ENCODE results near the gene PNLIP.
A peak's percentile ranks its signal among the peaks of the same experiment; 100 is the strongest.

The PNLIP gene

DNA sequence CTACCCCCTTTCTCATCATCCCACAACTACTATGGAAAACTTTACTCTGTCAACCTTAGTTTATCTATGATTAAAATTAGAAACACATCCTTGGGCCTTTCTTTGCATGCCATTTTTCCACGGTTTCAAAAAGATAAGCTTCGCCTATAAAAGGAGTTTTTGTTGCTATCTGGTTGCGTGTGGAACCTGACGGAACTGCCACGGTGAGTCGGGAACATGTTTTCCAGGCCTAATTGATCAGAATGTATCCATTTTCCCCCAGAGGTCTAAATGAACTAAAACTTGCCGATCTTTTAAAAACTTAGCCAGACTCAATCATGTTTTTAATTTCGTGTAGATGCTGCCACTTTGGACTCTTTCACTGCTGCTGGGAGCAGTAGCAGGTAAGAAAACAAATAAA lies at the start of gene PNLIP:
PNLIP (plus strand) TSS at position 176 of the 400 bp plus-strand sequence; CDS start at position 338, 162 bp downstream.
- TF ChIP-seq ZFX (IDR thresholded peaks at IDR 0.05), result no peak
- TF ChIP-seq, protein P1, sequence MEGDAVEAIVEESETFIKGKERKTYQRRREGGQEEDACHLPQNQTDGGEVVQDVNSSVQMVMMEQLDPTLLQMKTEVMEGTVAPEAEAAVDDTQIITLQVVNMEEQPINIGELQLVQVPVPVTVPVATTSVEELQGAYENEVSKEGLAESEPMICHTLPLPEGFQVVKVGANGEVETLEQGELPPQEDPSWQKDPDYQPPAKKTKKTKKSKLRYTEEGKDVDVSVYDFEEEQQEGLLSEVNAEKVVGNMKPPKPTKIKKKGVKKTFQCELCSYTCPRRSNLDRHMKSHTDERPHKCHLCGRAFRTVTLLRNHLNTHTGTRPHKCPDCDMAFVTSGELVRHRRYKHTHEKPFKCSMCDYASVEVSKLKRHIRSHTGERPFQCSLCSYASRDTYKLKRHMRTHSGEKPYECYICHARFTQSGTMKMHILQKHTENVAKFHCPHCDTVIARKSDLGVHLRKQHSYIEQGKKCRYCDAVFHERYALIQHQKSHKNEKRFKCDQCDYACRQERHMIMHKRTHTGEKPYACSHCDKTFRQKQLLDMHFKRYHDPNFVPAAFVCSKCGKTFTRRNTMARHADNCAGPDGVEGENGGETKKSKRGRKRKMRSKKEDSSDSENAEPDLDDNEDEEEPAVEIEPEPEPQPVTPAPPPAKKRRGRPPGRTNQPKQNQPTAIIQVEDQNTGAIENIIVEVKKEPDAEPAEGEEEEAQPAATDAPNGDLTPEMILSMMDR (conservative IDR thresholded peaks at IDR 0.05), result no peak
- H3K27ac ChIP-seq, result no peak within 1 kb of the TSS

DNA sequence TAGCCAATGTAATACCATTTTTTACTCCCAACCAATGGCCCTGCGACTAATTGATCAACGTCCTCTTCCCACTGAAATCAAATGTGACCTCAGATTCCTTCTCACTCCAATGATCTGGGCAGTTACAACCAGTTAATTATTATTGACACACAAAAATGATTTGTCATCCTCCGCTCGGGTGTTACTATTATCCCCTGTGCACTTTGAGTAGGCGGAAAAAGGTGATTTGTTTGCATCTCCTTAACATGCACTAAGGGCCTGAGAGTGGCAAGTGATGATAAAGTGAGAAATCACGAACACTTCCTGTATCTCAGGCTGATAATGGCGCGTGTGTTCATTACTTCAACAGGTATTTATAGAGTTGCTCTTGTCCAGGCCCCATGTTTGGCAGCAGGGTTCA lies 40.9 kb upstream of the PNLIP start:
- TF ChIP-seq, protein P1 (conservative IDR thresholded peaks at IDR 0.05), result no peak
- no peak for TF ChIP-seq ZFX (IDR thresholded peaks at IDR 0.05)
- no peak overlapping the region for H3K27ac ChIP-seq

DNA sequence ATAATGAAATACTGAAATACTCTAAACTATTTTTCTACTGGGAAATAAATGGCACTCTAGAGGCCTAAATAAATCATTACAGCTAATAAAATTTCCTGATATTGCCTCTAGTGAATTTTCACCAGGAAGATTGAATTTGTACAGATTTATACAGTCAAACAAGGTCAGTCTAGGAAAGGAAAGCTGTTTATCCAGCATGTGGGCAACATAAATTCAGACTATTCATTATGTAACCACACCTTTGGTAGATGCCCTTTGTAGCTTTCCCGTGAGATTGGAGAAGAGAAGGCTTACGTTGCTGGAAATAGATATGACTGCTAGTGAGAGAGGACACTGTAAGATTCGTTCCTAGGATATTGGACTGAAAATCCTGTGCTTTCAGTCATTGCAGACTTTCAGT lies 35.2 kb upstream of the PNLIP start:
- no peak overlapping the region for H3K27ac ChIP-seq
- TF ChIP-seq, protein P1 (conservative IDR thresholded peaks at IDR 0.05), result no peak
- no peak for TF ChIP-seq ZFX (IDR thresholded peaks at IDR 0.05)

DNA sequence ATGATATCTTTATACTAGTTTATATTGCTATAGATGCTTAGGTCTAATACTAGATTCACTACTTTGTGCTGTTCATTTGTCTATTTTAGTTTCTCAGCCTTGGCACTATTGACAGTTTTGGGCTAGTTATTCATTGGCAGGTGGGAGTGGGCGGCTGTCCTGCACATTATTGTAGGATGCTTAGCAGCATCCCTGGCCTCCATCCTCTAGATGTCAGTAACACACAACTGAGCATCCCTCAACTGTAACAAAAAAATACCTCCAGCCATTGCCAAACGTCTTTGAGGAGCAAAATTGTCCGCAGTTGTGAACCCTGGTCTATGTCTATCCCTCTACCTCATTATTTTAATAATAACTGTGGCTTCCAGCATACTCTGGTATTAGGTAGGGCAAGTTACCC lies 34.4 kb upstream of the PNLIP start:
- no peak for TF ChIP-seq ZFX (IDR thresholded peaks at IDR 0.05)
- TF ChIP-seq, protein P1 (conservative IDR thresholded peaks at IDR 0.05), result peak; percentile 29; the same call in 1 of the 2 replicates

DNA sequence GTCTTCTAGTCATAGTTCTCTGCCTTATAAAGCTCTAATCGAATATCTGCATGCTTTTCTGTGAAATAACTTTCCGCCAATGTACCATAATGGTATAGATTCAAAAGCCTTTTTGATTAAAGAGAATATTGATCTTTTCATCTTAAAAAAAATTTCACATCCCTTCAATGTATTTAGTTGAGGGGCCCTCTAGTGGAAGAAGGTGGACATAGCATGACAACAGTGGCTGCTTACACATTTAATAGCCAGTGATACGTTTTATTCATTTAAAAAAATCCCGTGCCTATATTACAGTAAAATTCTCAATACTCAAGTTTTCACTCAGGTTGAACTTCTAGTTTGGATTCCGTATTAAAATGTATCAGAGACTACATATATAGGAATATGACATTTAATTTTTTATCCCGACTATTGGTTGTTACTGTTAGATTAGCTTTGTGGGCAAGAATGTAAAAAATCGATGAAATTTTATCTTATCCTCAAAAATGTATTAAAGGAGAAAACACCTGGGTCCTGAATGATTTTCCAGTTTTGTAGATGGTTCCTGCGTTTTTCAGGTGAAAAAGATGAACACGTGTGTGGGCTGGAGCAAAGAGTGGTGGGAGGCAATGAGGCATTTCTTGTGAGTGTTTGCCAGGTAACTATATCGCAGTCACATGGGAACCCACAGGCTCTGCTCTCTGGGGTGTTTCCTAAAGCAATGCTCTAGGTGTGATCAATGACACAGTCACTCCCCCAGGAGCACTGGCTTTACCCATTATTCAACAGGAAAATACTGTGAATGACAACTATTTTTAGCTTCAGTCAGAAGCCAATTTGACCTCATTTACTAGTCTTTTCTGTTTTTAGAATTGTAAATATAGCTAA lies 24.1 kb upstream of the PNLIP start:
- no peak overlapping the region for H3K27ac ChIP-seq
- TF ChIP-seq ZFX (IDR thresholded peaks at IDR 0.05), result no peak
- TF ChIP-seq, protein P1 (conservative IDR thresholded peaks at IDR 0.05), result peak; percentile 95

More for the DNA sequence above, 34.4 kb upstream of the PNLIP start:
- no peak overlapping the region for H3K27ac ChIP-seq

DNA sequence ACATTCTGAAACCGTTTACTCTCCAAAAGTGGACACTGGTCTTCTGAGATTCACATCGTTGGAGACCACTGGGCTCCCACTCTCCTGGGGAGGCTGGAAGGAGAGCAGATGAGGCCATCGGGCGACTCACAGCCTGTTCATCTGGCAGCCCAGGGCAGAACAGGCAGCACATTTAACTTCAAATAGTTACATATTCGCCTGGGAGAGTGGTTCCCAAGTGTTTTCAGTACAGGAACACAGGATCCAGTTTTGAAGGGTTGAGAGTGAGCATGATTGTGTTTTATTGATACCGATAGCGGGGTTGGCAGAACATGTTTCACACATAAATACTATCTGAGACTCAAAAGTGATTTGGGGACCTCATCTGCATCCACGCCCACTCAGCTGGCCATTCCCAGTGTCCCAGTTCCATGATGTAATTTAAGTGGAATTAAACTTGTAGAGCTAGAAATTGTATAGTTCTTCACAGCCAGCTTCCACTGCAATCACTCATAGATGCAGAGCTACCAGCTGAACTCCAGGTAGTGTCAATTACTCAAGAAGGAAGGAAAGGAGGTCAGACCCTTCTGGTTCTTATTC lies 22.8 kb upstream of the PNLIP start:
- TF ChIP-seq, protein P1 (conservative IDR thresholded peaks at IDR 0.05), result no peak
- no peak for TF ChIP-seq ZFX (IDR thresholded peaks at IDR 0.05)
- H3K27ac ChIP-seq, result no peak overlapping the region

DNA sequence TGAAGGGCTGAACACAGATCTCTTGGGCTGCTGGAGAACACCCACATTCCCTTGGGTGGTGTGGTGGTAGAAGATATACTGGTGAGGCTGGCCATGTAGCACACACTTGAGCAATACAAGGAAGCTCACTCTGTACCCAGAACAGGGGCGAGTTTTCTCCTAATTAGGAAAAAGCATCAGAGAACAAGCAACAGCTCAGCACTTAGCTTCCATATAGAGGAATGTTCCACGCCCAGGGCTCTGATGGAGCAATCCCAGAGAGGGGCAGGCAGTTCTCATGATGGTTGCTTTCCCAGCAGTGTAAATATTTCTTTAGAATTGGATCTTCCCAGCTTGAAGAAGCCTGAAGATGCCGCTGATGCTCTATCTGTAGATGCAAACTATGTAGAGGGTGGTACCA lies 21.0 kb upstream of the PNLIP start:
- TF ChIP-seq ZFX (IDR thresholded peaks at IDR 0.05), result no peak
- TF ChIP-seq, protein P1 (conservative IDR thresholded peaks at IDR 0.05), result no peak
- H3K27ac ChIP-seq, result no peak overlapping the region

All from C4-2B (cell line).